HL-60 (cell line): ENCODE results near the gene SKI.

Experiments
- DNase-seq, 2 experiments: peaks; one replicate each; pipeline ENCODE4 v3.0.0-alpha.2; 2010 to 2020; ENCODE audit warnings: low read depth in 1 of 2, low spot score in 1 of 2
- H3K27ac ChIP-seq: fragments of 250-450 bp; sonication (Bioruptor Pico); replicated peaks from 2 replicates; pipeline ENCODE4 v1.5.1; 2020; ENCODE audit warnings: mild to moderate bottlenecking, moderate library complexity
- H3K27me3 ChIP-seq: fragments of 250-450 bp; sonication (Bioruptor Pico); 2 replicates; pipeline ENCODE4 v1.5.1; 2021; ENCODE audit warnings: mild to moderate bottlenecking, moderate library complexity; ENCODE audit not compliant: insufficient read depth, poor library complexity, severe bottlenecking
- H3K4me3 ChIP-seq: replicated peaks from 2 replicates; pipeline ENCODE4 v1.5.1; 2011; ENCODE audit warnings: mild to moderate bottlenecking, control low read depth, low read length; ENCODE audit not compliant: insufficient read depth
- GABPA ChIP-seq: IDR thresholded peaks from 2 replicates; pipeline ENCODE4 v1.6.1; 2012; ENCODE audit warnings: low read depth
- POLR2AphosphoS5 ChIP-seq: IDR thresholded peaks from 2 replicates; pipeline ENCODE4 v1.6.1; 2012; ENCODE audit warnings: low read depth
- SPI1 ChIP-seq: IDR thresholded peaks from 2 replicates; pipeline ENCODE4 v1.6.1; 2012; ENCODE audit warnings: low read depth, mild to moderate bottlenecking, borderline replicate concordance
- TF ChIP-seq, protein P1 (sequence below): IDR thresholded peaks from one replicate; pipeline ENCODE4 v1.5.1; 2011; ENCODE audit warnings: low read length, control low read depth, inconsistent platforms; ENCODE audit not compliant: insufficient read depth
- TF ChIP-seq, protein P2 (sequence below): IDR thresholded peaks from 2 replicates; pipeline ENCODE4 v1.6.1; 2012; ENCODE audit warnings: low read depth; ENCODE audit not compliant: insufficient replicate concordance

The SKI gene

DNA sequence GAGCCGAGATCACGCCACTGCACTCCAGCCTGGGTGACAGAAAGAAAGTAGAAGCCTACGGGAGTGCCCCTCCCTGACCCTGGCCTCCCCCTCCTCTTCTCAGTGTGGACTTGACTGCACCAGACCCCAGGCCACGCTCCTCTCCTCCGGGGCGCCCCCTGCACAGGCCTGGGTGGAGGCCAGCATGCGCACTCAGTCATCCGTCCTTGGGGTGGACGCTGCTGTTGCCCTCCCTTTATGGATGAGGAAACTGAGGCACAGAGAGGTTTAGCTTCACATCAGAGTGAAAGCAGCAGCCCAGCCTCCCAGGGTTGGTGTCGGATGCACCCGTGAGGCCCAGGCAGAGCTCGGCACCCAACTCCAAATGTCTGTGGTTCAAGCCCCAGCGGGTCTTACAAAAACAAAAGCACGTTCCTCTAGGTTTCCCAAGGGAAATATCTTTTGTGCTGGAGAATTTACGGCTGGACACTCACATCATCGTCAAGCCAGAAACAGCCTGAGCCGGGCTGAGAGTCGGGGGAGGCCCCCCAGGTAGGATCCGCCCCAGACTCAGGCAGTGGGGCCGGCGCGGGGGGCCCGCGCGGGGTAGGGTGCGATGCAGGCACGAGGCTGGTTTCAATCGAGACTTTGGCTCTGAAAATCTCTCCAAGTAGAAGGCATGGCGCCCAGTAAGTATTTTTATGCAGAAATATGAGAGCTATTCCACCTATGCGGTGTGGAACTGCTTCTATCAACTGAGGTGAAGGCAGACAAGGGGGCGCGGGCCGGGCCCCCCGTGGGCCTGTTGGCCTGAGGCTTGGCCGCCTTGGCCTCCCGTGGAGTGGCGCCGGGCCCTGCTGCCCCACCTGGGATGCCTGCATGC lies 126.6 kb downstream of the SKI start:
- no peak overlapping the region for H3K27ac ChIP-seq
- H3K27me3 ChIP-seq = no peaks in the 10 kb centered on the region
- no peak for TF ChIP-seq GABPA
- TF ChIP-seq, protein P1, sequence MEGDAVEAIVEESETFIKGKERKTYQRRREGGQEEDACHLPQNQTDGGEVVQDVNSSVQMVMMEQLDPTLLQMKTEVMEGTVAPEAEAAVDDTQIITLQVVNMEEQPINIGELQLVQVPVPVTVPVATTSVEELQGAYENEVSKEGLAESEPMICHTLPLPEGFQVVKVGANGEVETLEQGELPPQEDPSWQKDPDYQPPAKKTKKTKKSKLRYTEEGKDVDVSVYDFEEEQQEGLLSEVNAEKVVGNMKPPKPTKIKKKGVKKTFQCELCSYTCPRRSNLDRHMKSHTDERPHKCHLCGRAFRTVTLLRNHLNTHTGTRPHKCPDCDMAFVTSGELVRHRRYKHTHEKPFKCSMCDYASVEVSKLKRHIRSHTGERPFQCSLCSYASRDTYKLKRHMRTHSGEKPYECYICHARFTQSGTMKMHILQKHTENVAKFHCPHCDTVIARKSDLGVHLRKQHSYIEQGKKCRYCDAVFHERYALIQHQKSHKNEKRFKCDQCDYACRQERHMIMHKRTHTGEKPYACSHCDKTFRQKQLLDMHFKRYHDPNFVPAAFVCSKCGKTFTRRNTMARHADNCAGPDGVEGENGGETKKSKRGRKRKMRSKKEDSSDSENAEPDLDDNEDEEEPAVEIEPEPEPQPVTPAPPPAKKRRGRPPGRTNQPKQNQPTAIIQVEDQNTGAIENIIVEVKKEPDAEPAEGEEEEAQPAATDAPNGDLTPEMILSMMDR = no peak
- TF ChIP-seq, protein P2, sequence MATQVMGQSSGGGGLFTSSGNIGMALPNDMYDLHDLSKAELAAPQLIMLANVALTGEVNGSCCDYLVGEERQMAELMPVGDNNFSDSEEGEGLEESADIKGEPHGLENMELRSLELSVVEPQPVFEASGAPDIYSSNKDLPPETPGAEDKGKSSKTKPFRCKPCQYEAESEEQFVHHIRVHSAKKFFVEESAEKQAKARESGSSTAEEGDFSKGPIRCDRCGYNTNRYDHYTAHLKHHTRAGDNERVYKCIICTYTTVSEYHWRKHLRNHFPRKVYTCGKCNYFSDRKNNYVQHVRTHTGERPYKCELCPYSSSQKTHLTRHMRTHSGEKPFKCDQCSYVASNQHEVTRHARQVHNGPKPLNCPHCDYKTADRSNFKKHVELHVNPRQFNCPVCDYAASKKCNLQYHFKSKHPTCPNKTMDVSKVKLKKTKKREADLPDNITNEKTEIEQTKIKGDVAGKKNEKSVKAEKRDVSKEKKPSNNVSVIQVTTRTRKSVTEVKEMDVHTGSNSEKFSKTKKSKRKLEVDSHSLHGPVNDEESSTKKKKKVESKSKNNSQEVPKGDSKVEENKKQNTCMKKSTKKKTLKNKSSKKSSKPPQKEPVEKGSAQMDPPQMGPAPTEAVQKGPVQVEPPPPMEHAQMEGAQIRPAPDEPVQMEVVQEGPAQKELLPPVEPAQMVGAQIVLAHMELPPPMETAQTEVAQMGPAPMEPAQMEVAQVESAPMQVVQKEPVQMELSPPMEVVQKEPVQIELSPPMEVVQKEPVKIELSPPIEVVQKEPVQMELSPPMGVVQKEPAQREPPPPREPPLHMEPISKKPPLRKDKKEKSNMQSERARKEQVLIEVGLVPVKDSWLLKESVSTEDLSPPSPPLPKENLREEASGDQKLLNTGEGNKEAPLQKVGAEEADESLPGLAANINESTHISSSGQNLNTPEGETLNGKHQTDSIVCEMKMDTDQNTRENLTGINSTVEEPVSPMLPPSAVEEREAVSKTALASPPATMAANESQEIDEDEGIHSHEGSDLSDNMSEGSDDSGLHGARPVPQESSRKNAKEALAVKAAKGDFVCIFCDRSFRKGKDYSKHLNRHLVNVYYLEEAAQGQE = no peak
- no peak for TF ChIP-seq POLR2AphosphoS5
- TF ChIP-seq SPI1 = no peak
- DNase-seq = no peak
- H3K4me3 ChIP-seq = no peak overlapping the region

DNA sequence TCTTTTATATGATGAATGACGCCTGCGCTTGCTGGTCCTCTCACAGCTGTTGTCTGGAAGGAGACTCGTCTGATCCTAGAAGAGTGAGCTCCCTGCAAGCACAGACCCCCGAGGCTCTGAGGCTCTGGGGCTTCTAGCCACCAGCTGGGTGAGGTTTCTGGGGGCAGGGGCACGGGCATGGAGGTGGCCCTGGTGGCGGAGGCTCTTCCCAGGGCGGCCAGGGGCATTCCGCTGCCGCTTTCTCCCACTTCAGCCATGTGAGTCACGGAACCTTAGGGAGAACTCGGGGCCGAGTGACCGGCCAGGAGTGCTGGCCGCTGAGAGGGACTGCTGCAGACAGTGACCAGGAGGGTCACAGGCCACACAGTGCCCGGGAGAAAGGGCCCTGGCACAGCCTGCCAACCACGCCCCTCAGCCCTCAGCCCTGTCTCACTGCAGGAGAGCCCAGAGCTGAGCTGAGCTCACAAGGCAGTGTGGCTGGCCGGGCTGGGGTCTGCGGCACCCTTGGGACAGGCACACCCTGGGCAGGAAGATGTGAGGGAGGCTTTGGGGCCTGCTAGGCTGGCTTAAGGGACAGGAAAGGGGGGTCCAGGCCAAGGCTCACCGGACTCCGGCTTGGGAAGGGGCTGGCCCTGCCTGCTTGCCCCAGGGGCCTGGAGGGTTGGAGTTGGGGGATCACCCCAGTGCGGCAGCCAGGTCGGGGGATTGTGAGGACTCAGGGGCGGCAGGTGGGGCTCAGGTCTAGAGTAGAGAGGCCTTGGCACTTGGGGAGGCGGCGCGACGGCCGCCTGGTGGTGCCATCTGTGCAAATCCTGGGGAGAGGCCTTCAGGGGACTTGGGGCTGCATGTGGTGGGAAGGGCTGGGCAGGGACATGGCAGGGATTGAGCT lies 127.5 kb downstream of the SKI start:
- no peak for DNase-seq
- Histone ChIP-seq H3K27ac (no peak overlapping the region), H3K27me3 (no peaks in the 10 kb centered on the region)

DNA sequence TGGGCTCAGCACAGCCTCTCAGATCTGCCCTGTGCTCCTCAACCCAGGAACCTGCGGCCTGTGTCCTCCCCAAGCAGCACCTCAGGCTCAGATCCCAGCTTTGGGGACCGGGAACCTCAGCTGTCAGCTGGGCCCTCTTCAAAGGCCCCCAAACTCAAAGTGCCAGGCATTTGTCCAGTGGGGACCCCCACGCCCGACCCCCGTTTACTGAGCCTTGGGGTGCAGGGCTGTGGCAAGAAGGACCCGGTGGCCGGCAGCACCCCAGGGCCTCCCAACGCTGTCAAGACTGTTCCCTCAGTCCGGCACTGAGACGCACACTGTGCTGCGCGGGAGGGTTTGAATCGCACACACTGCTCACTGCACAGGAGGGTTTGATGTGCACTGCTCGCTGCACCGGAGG lies 128.3 kb downstream of the SKI start:
- H3K27me3 ChIP-seq = no peaks in the 10 kb centered on the region
- no peak for DNase-seq
- H3K27ac ChIP-seq = no peak overlapping the region
- TF ChIP-seq, protein P2 = no peak
- TF ChIP-seq SPI1 (no peak), POLR2AphosphoS5 (no peak), GABPA (no peak)
- TF ChIP-seq, protein P1 = no peak
- no peak overlapping the region for H3K4me3 ChIP-seq

More for the DNA sequence above, 127.5 kb downstream of the SKI start:
- no peak for TF ChIP-seq SPI1
- TF ChIP-seq, protein P2 = no peak
- TF ChIP-seq GABPA = no peak
- no peak for TF ChIP-seq POLR2AphosphoS5
- TF ChIP-seq, protein P1 = no peak
- H3K4me3 ChIP-seq = no peak overlapping the region
